AG09319 (cell line): ENCODE data around the gene TNNC2.

Experiments
- DNase-seq: peaks from one replicate; pipeline ENCODE4 v3.0.0-alpha.2; 2010; ENCODE audit warnings: low read depth; ENCODE audit errors: extremely low read depth
- CTCF ChIP-seq: IDR thresholded peaks from 2 replicates; pipeline ENCODE4 v1.5.1; 2011; ENCODE audit warnings: low read depth, mild to moderate bottlenecking, inconsistent platforms, low read length, moderate library complexity

Gene TNNC2

GRCh38 chr20:45857114-45857881, 30.2 kb upstream of the TNNC2 start, which contains the start of the genes ACOT8 and ZSWIM3:
Gene ACOT8, minus strand, starts transcription at chr20:45857392. Its CDS starts 77 bp downstream, at chr20:45857315.
Gene ZSWIM3, plus strand, starts transcription at chr20:45857614. Its CDS starts 212 bp downstream, at chr20:45857826.
- TF ChIP-seq CTCF = no peak
- DNase-seq = peak; percentile 100

- no peak for TF ChIP-seq CTCF
- DNase-seq = no peak
These were observed 26.4 kb upstream of the TNNC2 start for GRCh38 chr20:45853484-45853883.

- no peak for TF ChIP-seq CTCF
- no peak for DNase-seq
These were observed 25.2 kb upstream of the TNNC2 start for GRCh38 chr20:45852326-45852725.

GRCh38 chr20:45851501-45851900, 24.4 kb upstream of the TNNC2 start:
- TF ChIP-seq CTCF = no peak
- no peak for DNase-seq

- DNase-seq = no peak
- TF ChIP-seq CTCF = no peak
These were observed 23.8 kb upstream of the TNNC2 start for GRCh38 chr20:45850926-45851325.

GRCh38 chr20:45850238-45850637, 23.1 kb upstream of the TNNC2 start:
- DNase-seq = no peak
- no peak for TF ChIP-seq CTCF

- no peak for TF ChIP-seq CTCF
- no peak for DNase-seq
These were observed 22.0 kb upstream of the TNNC2 start for GRCh38 chr20:45848969-45849582.
